Lower leg skin (tissue), 3 donors: Measurements from ENCODE around the gene FMNL2.

Source experiments
- CTCF ChIP-seq, 3 donors: fragments of 450-650 bp; IDR thresholded peaks; one replicate each; pipeline ENCODE4 v1.5.1; 2016; ENCODE audit warnings: antibody characterized with exemption in 3 of 3, mild to moderate bottlenecking in 3 of 3, moderate library complexity in 2 of 3
- POLR2A ChIP-seq, 2 donors: fragments of 450-650 bp; IDR thresholded peaks; one replicate each; pipeline ENCODE4 v1.6.1; 2016 to 2017; ENCODE audit warnings: antibody characterized with exemption in 2 of 2, mild to moderate bottlenecking in 1 of 2, moderate library complexity in 1 of 2

- TF ChIP-seq CTCF (IDR thresholded peaks at IDR 0.05) (no peak), POLR2A (IDR thresholded peaks at IDR 0.05) (no peak)
These were observed 282.6 kb downstream of the FMNL2 start for GRCh38 chr2:152617456-152618192.
